Measurements from ENCODE around the gene CRYBB1. TPM values are rescaled to one million over a fixed set of nuclear protein-coding genes. Genes with fewer than 3 reads are reported as not detected.

CRYBB1 gene
- polyA plus RNA-seq, 3 donors: 0.33 to 1.6 (median 0.78) TPM

DNA sequence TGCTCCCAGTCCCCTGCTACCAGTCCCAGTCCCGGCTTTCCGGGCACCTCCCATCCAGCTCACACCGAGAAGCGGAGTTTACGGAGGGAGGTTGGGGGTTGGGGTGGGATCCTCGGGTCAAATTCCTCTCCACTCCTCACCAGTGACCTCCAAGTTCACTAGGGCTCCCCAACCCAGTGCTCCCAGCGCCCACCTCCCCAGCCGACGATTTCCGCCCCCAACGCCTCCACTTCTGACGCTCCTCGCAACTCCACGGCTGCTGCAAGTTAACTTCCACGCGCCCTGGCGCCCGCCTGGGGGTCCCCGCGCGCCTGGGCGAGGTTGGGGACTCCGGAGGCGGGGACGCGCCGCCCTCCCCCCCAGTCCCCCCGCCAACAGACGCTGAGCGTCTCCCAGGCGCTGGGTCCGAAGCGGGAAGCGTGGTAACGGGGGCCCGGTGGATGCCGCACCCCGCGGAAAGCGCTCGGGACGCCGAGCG is 28.4 kb downstream of the CRYBB1 start:
- DNase-seq: peak in 1 of 3 donors; percentile 14
- peak overlapping the region; percentile 93 to 98 (median 97) for H3K27ac Mint-ChIP-seq
- H3K27me3 Mint-ChIP-seq (ENCODE audit: low read depth in 3 of 3): no peaks in the 10 kb centered on the region
- H3K27me3 ChIP-seq (ENCODE audit: control insufficient read depth in 2 of 2, insufficient read depth in 2 of 2, low read length in 2 of 2): no peaks in the 10 kb centered on the region
- H3K79me2 ChIP-seq (ENCODE audit: insufficient read depth, low read length): peaks cover 47% of the 10 kb centered on the region
- H3K27ac ChIP-seq (ENCODE audit: low read depth in 1 of 2, low read length in 2 of 2): peak overlapping the region; percentile 79 to 88
- TF ChIP-seq, protein P1, sequence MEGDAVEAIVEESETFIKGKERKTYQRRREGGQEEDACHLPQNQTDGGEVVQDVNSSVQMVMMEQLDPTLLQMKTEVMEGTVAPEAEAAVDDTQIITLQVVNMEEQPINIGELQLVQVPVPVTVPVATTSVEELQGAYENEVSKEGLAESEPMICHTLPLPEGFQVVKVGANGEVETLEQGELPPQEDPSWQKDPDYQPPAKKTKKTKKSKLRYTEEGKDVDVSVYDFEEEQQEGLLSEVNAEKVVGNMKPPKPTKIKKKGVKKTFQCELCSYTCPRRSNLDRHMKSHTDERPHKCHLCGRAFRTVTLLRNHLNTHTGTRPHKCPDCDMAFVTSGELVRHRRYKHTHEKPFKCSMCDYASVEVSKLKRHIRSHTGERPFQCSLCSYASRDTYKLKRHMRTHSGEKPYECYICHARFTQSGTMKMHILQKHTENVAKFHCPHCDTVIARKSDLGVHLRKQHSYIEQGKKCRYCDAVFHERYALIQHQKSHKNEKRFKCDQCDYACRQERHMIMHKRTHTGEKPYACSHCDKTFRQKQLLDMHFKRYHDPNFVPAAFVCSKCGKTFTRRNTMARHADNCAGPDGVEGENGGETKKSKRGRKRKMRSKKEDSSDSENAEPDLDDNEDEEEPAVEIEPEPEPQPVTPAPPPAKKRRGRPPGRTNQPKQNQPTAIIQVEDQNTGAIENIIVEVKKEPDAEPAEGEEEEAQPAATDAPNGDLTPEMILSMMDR (IDR thresholded peaks at IDR 0.05): no peak
- H4K20me1 ChIP-seq (ENCODE audit: insufficient read depth, low read length): peaks cover 40% of the 10 kb centered on the region
- peak overlapping the region; percentile 74 to 98 (median 86) for H3K4me3 ChIP-seq (replicated peaks in 1 of 3; ENCODE audit: low read depth in 2 of 3, low read length in 3 of 3)
- H3K9me3 Mint-ChIP-seq: peaks cover 0 to 2% (median 0%) of the 10 kb centered on the region in 7 donors
- H3K4me2 ChIP-seq (replicated peaks; ENCODE audit: extremely low read depth, low read length, poor library complexity, severe bottlenecking): peak overlapping the region; percentile 97
- H3K9me3 ChIP-seq (replicated peaks in 1 of 2; ENCODE audit: control insufficient read depth in 1 of 2, insufficient read depth in 1 of 2, low read length in 2 of 2): no peaks in the 10 kb centered on the region
- peaks cover 5 to 18% of the 10 kb centered on the region in 2 donors for H3K36me3 Mint-ChIP-seq
- under 1% methylated on average over 38 of the region's 44 CpGs for WGBS (ENCODE audit: insufficient coverage)
- H2AFZ ChIP-seq (ENCODE audit: insufficient read depth, low read depth, low read length, poor library complexity, severe bottlenecking): peak overlapping the region; percentile 75
- H3K4me1 ChIP-seq (ENCODE audit: control insufficient read depth in 1 of 2, insufficient read depth in 2 of 2, low read length in 2 of 2): peaks cover 58 to 60% of the 10 kb centered on the region in 2 donors
- H3K4me1 Mint-ChIP-seq: peaks cover 68% of the 10 kb centered on the region
- H3K4me3 Mint-ChIP-seq: peak overlapping the region; percentile 92 to 97
- intact Hi-C loops (cut with micrococcal nuclease): loop anchor here (2.0 to 10.0 kb wide), 4 partner anchors 17 to 162 kb away; partner anchors contain the start of gene ASPHD2 (in 1 of the 2)
- peak overlapping the region; percentile 90 for H3K9ac ChIP-seq (ENCODE audit: insufficient read depth, low read length, poor library complexity, severe bottlenecking)
- peaks cover 0 to 12% of the 10 kb centered on the region in 2 donors for H3K36me3 ChIP-seq (replicated peaks in 1 of 2; ENCODE audit: control insufficient read depth in 1 of 2, insufficient read depth in 2 of 2, low read length in 2 of 2)

DNA sequence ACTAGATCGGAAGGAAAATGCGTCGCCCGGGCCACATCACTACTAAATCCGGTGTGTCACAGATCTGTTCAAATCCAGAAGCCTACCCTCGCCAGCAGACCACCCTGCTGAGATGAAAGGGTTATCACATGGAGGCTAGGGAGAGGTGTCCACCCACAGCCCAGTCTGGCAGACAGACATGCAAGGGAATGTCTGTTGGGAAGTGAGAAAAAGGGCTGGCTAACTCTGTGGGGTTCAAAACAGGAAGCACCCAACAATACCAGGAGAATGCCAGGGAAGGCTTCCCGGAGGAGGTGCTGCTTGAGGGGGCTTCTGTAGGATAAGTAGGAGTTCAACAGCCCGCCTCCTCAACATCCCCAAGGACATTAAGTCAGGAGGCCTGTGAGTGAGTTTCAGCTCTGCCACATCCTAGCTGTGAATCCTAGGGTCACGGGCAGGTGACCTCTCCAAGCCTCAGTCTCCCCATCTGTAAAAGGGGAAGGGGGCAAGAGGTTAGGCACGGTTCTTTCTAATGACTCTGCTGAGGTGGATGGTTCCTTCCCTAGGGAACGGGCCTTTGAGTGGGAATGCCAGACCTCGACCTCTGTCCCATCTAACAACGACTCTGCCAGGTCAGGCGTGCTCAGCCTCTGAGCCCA is 29.0 kb downstream of the CRYBB1 start:
- Histone ChIP-seq H3K27ac (ENCODE audit: low read depth in 1 of 2, low read length in 2 of 2) (peak overlapping the region; percentile 79 to 88), H3K36me3 (replicated peaks in 1 of 2; ENCODE audit: control insufficient read depth in 1 of 2, insufficient read depth in 2 of 2, low read length in 2 of 2) (peaks cover 0 to 18% of the 10 kb centered on the region in 2 donors), H3K4me1 (ENCODE audit: control insufficient read depth in 1 of 2, insufficient read depth in 2 of 2, low read length in 2 of 2) (peaks cover 58 to 60% of the 10 kb centered on the region in 2 donors), H3K4me2 (replicated peaks; ENCODE audit: extremely low read depth, low read length, poor library complexity, severe bottlenecking) (peak overlapping the region; percentile 97), H2AFZ (ENCODE audit: insufficient read depth, low read depth, low read length, poor library complexity, severe bottlenecking) (peak overlapping the region; percentile 75), H3K79me2 (ENCODE audit: insufficient read depth, low read length) (peaks cover 52% of the 10 kb centered on the region), H3K9me3 (replicated peaks in 1 of 2; ENCODE audit: control insufficient read depth in 1 of 2, insufficient read depth in 1 of 2, low read length in 2 of 2) (no peaks in the 10 kb centered on the region), H4K20me1 (ENCODE audit: insufficient read depth, low read length) (peaks cover 45% of the 10 kb centered on the region), H3K27me3 (ENCODE audit: control insufficient read depth in 2 of 2, insufficient read depth in 2 of 2, low read length in 2 of 2) (no peaks in the 10 kb centered on the region), H3K4me3 (replicated peaks in 1 of 3; ENCODE audit: low read depth in 2 of 3, low read length in 3 of 3) (peak overlapping the region; percentile 74 to 98 (median 86)), H3K9ac (ENCODE audit: insufficient read depth, low read length, poor library complexity, severe bottlenecking) (peak overlapping the region; percentile 90)
- TF ChIP-seq, protein P1 (IDR thresholded peaks at IDR 0.05): no peak
- Mint-ChIP-seq H3K4me1 (peaks cover 73% of the 10 kb centered on the region), H3K4me3 (peak overlapping the region; percentile 92 to 97), H3K27me3 (ENCODE audit: low read depth in 3 of 3) (no peaks in the 10 kb centered on the region), H3K27ac (peak overlapping the region; percentile 93 to 98 (median 97)), H3K9me3 (peaks cover 0 to 2% (median 0%) of the 10 kb centered on the region in 7 donors), H3K36me3 (peaks cover 9 to 23% of the 10 kb centered on the region in 2 donors)
- WGBS (ENCODE audit: insufficient coverage): no CpG with 5 or more reads among the region's 14 CpGs
- intact Hi-C loops (cut with micrococcal nuclease): loop anchor here (2.0 to 10.0 kb wide), 4 partner anchors 16 to 162 kb away; partner anchors contain the start of gene ASPHD2 (in 1 of the 2)
- peak in 1 of 3 donors; percentile 24 for DNase-seq

All from CD14-positive monocyte (primary cell).